Neural cell (in vitro differentiated cells): Measurements from ENCODE around the gene OVOL1.

Experiments used
- CTCF ChIP-seq: fragments of 450-650 bp; IDR thresholded peaks from 2 replicates; pipeline ENCODE4 v1.5.1; 2014; ENCODE audit warnings: antibody characterized with exemption, mild to moderate bottlenecking, moderate library complexity; ENCODE audit not compliant: poor library complexity, severe bottlenecking
- EP300 ChIP-seq: fragments of 450-650 bp; conservative IDR thresholded peaks from 2 replicates; pipeline ENCODE4 v1.6.1; 2014; ENCODE audit warnings: antibody characterized with exemption, mild to moderate bottlenecking, moderate library complexity; ENCODE audit not compliant: poor library complexity, severe bottlenecking
- EZH2 ChIP-seq: fragments of 200-600, 300-800 bp; shearing (Covaris generic), sonication (generic); IDR thresholded peaks from 2 replicates; pipeline ENCODE4 v1.6.1; 2014; ENCODE audit warnings: antibody characterized with exemption, low read length, borderline replicate concordance, mild to moderate bottlenecking; ENCODE audit not compliant: insufficient read depth, poor library complexity, severe bottlenecking
- SMC3 ChIP-seq: fragments of 450-650 bp; conservative IDR thresholded peaks from 2 replicates; pipeline ENCODE4 v1.6.1; 2014; ENCODE audit warnings: antibody characterized with exemption, mild to moderate bottlenecking, moderate library complexity; ENCODE audit not compliant: poor library complexity
- TAF1 ChIP-seq: IDR thresholded peaks from 2 replicates; pipeline ENCODE4 v1.6.1; 2012; ENCODE audit warnings: low read depth

GRCh38 chr11:65743681-65744025 lies 43.2 kb upstream of the OVOL1 start:
- no peak for TF ChIP-seq EP300
- TF ChIP-seq SMC3, result no peak
- TF ChIP-seq CTCF, result no peak
- TF ChIP-seq TAF1, result no peak
- no peak for TF ChIP-seq EZH2
